BLaER1 (cell line): ENCODE data around the gene VIM.

Source experiments
- H3K27ac ChIP-seq: shearing (Covaris generic); formaldehyde crosslinking; 2 replicates; pipeline ENCODE4 v1.8.1; 2022
- H3K27me3 ChIP-seq: shearing (Covaris generic); formaldehyde crosslinking; 2 replicates; pipeline ENCODE4 v1.8.1; 2022
- H3K36me3 ChIP-seq: shearing (Covaris generic); formaldehyde crosslinking; 2 replicates; pipeline ENCODE4 v1.8.1; 2022
- H3K4me1 ChIP-seq: shearing (Covaris generic); formaldehyde crosslinking; 2 replicates; pipeline ENCODE4 v1.8.1; 2022
- H3K4me2 ChIP-seq: shearing (Covaris generic); formaldehyde crosslinking; 2 replicates; pipeline ENCODE4 v1.8.1; 2022
- H3K4me3 ChIP-seq: shearing (Covaris generic); formaldehyde crosslinking; 2 replicates; pipeline ENCODE4 v1.8.1; 2022
- H3K9ac ChIP-seq: shearing (Covaris generic); formaldehyde crosslinking; 2 replicates; pipeline ENCODE4 v1.8.1; 2022
- H3K9me3 ChIP-seq: shearing (Covaris generic); formaldehyde crosslinking; 2 replicates; pipeline ENCODE4 v1.8.1; 2022
- H4K20me1 ChIP-seq: shearing (Covaris generic); formaldehyde crosslinking; 2 replicates; pipeline ENCODE4 v1.8.1; 2022
- Cebpa-rat ChIP-seq: shearing (Covaris generic); IDR thresholded peaks from 2 replicates; pipeline ENCODE4 v1.8.1; 2022

Gene VIM

GRCh38 chr10:17272648-17273047, 44.6 kb downstream of the VIM start:
- Histone ChIP-seq H3K36me3 (no peaks in the 10 kb centered on the region), H3K9me3 (peaks cover 18% of the 10 kb centered on the region), H3K4me2 (no peak overlapping the region), H3K27me3 (0 out of 2 replicates have a peak, but pooled peaks cover 3% of the 10 kb centered on the region), H3K4me3 (no peak overlapping the region), H3K9ac (no peak overlapping the region), H3K27ac (no peak overlapping the region), H4K20me1 (no peaks in the 10 kb centered on the region), H3K4me1 (no peaks in the 10 kb centered on the region)
- TF ChIP-seq Cebpa-rat, result no peak

GRCh38 chr10:17273403-17273802, 45.4 kb downstream of the VIM start:
- peaks cover 23% of the 10 kb centered on the region for H3K9me3 ChIP-seq
- no peaks in the 10 kb centered on the region for H3K4me1 ChIP-seq
- no peak overlapping the region for H3K4me3 ChIP-seq
- 0 out of 2 replicates have a peak, but pooled peaks cover 3% of the 10 kb centered on the region for H3K27me3 ChIP-seq
- H3K4me2 ChIP-seq, result no peak overlapping the region
- H4K20me1 ChIP-seq, result no peaks in the 10 kb centered on the region
- no peaks in the 10 kb centered on the region for H3K36me3 ChIP-seq
- no peak overlapping the region for H3K27ac ChIP-seq
- no peak for TF ChIP-seq Cebpa-rat
- H3K9ac ChIP-seq, result no peak overlapping the region

- Histone ChIP-seq H3K27me3 (0 out of 2 replicates have a peak, but pooled peaks cover 3% of the 10 kb centered on the region), H3K9ac (no peak overlapping the region)
- no peak for TF ChIP-seq Cebpa-rat
Measured at GRCh38 chr10:17276756-17277424, 48.8 kb downstream of the VIM start.

GRCh38 chr10:17278607-17279240, 50.7 kb downstream of the VIM start:
- 0 out of 2 replicates have a peak, but pooled peaks cover 3% of the 10 kb centered on the region for H3K36me3 ChIP-seq
- no peak overlapping the region for H3K4me2 ChIP-seq
- peaks cover 57% of the 10 kb centered on the region for H3K9me3 ChIP-seq
- no peak overlapping the region for H3K27ac ChIP-seq
- no peak overlapping the region for H3K9ac ChIP-seq
- H3K4me3 ChIP-seq, result no peak overlapping the region
- no peak for TF ChIP-seq Cebpa-rat
- 0 out of 2 replicates have a peak, but pooled peaks cover 3% of the 10 kb centered on the region for H3K27me3 ChIP-seq
- no peaks in the 10 kb centered on the region for H4K20me1 ChIP-seq
- no peaks in the 10 kb centered on the region for H3K4me1 ChIP-seq

More at GRCh38 chr10:17276756-17277424, 48.8 kb downstream of the VIM start:
- Histone ChIP-seq H3K4me2 (no peak overlapping the region), H3K4me3 (no peak overlapping the region), H3K27ac (no peak overlapping the region), H3K9me3 (peaks cover 40% of the 10 kb centered on the region), H3K36me3 (no peaks in the 10 kb centered on the region), H3K4me1 (no peaks in the 10 kb centered on the region), H4K20me1 (no peaks in the 10 kb centered on the region)

- Histone ChIP-seq H4K20me1 (no peaks in the 10 kb centered on the region), H3K9me3 (peaks cover 57% of the 10 kb centered on the region), H3K36me3 (0 out of 2 replicates have a peak, but pooled peaks cover 3% of the 10 kb centered on the region), H3K4me3 (no peak overlapping the region), H3K4me1 (no peaks in the 10 kb centered on the region), H3K4me2 (no peak overlapping the region), H3K9ac (no peak overlapping the region), H3K27ac (no peak overlapping the region), H3K27me3 (no peaks in the 10 kb centered on the region)
- no peak for TF ChIP-seq Cebpa-rat
Measured at GRCh38 chr10:17282311-17282710, 54.3 kb downstream of the VIM start.

GRCh38 chr10:17286562-17287550, 58.8 kb downstream of the VIM start:
- H3K4me2 ChIP-seq, result no peak overlapping the region
- no peaks in the 10 kb centered on the region for H3K27me3 ChIP-seq
- H3K9me3 ChIP-seq, result peaks cover 32% of the 10 kb centered on the region

More at GRCh38 chr10:17286562-17287550, 58.8 kb downstream of the VIM start:
- H3K27ac ChIP-seq, result no peak overlapping the region
- H3K9ac ChIP-seq, result no peak overlapping the region
- no peaks in the 10 kb centered on the region for H3K4me1 ChIP-seq
- TF ChIP-seq Cebpa-rat, result no peak
- H4K20me1 ChIP-seq, result no peaks in the 10 kb centered on the region
- 0 out of 2 replicates have a peak, but pooled peaks cover 3% of the 10 kb centered on the region for H3K36me3 ChIP-seq
- H3K4me3 ChIP-seq, result no peak overlapping the region
